GM12872 (cell line): ENCODE measurements around the gene HEXIM1.

ENCODE experiments used
- TF ChIP-seq, protein P1 (sequence below): IDR thresholded peaks from 3 replicates; pipeline ENCODE4 v1.5.1; 2011; ENCODE audit warnings: low read depth, mild to moderate bottlenecking, low read length, moderate library complexity; ENCODE audit not compliant: insufficient read depth

The HEXIM1 gene

DNA sequence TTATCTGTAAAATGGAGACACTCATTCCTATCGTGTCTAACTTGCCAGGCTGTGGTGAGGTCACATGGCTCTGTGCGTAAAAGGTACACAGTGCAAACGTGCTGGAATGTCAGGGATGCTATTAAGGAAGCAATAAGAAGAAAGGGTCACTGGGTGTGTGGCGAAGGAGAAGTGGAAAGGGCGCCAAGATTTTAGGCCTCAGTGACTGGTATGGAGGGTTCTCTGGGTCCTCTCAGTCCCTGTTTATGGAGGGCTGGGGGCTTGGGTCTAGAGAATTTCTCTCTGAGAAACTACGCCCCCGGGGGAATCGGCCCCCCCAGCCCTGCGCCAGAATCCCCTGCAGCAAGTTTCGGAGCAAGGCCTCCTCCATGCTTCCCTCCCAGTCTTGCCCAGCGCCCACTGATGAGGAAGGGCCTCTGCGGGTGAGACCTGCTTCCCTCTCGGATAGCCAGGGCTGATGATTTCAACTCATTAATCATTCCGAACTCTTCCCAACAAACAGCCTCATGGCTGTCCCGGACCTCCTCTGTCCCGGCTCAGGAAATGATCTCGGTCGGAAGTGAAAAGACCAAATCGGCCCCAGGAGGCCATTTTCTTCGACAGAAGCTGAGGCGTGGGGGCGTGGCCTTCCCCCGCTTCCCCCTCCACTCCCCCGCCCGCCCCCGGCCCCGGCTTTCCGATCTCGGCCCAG is 1.2 kb upstream of the HEXIM1 start:
- TF ChIP-seq, protein P1, sequence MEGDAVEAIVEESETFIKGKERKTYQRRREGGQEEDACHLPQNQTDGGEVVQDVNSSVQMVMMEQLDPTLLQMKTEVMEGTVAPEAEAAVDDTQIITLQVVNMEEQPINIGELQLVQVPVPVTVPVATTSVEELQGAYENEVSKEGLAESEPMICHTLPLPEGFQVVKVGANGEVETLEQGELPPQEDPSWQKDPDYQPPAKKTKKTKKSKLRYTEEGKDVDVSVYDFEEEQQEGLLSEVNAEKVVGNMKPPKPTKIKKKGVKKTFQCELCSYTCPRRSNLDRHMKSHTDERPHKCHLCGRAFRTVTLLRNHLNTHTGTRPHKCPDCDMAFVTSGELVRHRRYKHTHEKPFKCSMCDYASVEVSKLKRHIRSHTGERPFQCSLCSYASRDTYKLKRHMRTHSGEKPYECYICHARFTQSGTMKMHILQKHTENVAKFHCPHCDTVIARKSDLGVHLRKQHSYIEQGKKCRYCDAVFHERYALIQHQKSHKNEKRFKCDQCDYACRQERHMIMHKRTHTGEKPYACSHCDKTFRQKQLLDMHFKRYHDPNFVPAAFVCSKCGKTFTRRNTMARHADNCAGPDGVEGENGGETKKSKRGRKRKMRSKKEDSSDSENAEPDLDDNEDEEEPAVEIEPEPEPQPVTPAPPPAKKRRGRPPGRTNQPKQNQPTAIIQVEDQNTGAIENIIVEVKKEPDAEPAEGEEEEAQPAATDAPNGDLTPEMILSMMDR = no peak

DNA sequence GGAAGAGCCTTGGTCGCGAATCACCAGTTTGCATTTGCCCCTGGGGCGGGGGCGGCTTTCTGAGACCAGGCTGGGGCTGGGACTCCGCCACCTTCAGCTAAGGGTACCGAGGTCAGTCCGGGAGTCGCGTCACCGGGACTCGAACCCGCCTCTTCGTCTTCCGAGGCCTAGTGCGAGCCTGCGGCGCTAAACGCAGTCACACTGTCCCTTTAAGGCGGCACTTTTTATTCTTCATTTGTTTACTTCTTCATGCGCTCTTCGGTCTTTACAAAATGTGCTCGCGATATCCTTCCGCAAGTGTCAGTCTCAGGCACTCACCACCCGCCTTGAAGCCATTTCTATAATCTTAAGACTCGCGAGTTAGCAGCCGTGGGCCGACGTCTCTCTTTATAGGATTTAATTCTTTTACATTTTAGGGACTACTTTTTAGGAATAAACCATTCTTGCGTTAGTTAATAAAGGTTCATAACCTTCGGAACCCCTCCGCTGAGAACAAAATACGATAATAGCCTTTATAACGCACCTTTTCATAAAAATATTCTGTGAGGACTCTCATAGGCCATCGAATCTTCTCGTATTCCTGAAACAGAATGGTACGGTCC is 593 bp upstream of the HEXIM1 start:
- TF ChIP-seq, protein P1 = no peak

DNA sequence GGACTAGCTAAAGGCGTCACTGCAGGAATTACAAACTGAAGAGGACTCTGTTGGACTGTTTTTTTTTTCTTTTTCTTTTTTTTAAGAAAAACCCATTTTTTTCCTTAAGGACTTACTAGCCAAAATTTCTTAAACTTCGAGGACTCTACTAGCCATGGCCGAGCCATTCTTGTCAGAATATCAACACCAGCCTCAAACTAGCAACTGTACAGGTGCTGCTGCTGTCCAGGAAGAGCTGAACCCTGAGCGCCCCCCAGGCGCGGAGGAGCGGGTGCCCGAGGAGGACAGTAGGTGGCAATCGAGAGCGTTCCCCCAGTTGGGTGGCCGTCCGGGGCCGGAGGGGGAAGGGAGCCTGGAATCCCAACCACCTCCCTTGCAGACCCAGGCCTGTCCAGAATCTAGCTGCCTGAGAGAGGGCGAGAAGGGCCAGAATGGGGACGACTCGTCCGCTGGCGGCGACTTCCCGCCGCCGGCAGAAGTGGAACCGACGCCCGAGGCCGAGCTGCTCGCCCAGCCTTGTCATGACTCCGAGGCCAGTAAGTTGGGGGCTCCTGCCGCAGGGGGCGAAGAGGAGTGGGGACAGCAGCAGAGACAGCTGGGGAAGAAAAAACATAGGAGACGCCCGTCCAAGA is 878 bp downstream of the HEXIM1 start:
- TF ChIP-seq, protein P1 = peak; percentile 88

DNA sequence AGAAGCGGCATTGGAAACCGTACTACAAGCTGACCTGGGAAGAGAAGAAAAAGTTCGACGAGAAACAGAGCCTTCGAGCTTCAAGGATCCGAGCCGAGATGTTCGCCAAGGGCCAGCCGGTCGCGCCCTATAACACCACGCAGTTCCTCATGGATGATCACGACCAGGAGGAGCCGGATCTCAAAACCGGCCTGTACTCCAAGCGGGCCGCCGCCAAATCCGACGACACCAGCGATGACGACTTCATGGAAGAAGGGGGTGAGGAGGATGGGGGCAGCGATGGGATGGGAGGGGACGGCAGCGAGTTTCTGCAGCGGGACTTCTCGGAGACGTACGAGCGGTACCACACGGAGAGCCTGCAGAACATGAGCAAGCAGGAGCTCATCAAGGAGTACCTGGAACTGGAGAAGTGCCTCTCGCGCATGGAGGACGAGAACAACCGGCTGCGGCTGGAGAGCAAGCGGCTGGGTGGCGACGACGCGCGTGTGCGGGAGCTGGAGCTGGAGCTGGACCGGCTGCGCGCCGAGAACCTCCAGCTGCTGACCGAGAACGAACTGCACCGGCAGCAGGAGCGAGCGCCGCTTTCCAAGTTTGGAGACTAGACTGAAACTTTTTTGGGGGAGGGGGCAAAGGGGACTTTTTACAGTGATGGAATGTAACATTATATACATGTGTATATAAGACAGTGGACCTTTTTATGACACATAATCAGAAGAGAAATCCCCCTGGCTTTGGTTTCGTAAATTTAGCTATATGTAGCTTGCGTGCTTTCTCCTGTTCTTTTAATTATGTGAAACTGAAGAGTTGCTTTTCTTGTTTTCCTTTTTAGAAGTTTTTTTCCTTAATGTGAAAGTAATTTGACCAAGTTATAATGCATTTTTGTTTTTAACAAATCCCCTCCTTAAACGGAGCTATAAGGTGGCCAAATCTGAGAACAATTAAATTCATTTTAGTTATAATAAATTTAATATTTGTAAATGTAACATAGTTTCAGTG is 1.7 kb downstream of the HEXIM1 start:
- TF ChIP-seq, protein P1 = no peak

DNA sequence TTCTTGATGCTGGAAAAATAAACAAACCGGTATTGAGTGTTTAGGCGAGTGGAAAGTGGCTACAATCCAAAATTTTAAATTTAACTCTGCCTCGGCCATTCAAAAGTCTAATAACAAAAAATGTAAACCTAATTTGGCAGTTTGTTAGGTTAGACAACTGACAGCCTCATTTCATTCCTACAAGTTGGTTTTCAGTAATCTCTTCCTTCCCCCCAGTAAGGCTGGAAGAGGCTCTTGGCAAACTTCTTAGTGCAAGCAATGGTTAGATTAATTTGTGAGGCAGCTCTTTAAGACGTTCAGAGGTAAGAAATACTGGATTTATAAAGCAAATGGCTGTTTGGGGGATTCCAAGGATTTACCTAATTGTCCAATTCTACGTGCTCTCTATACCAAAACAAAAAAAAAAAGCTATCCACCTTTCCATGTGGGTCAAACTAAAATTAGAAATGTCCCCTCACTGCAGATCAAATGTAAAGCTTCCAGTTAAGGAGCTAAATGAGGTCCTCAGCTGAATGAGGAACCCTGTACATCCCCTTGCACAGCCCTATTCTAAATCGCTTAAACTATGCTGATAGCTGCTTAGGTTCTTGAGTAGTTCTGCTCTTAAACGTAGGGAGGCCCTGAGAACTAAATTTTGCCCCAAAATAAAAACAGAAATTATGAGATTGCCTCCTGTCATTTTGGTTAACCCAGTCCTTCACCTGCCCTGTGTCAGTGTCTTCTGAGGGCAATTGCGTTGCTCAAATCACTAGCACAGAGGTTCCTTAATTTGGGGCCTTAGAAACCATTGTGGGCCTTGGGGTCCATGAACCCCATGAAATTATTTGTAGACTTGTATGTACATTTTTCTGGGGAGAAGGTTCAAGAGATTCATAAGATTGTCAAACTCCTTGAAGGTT is 2.9 kb downstream of the HEXIM1 start:
- TF ChIP-seq, protein P1 = no peak

DNA sequence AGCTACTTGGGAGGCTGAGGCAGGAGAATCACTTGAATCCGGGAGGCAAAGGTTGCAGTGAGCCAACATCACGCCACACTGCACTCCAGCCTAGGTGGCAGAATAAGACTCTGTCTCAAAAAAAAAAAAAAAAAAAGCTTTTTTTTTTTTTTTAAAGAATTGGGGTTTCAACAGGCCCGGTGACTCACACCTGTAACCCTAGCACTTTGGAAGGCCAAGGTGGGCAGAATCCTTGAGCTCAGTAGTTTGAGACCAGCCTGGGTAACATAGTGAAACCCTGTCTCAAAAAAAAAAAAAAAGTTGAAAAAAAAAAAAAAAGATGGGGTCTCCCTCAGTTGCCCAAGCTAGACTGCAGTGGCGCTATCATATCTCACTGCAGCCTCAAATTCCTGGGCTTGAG is 6.8 kb downstream of the HEXIM1 start:
- TF ChIP-seq, protein P1 = no peak
